ENCODE measurements around the gene RBBP5.

GRCh38 chr1:205152505-205152904 is 30.7 kb upstream of the RBBP5 start:
- TF ChIP-seq CTCF (IDR thresholded peaks at IDR 0.05 in 2 of 3, conservative IDR thresholded peaks at IDR 0.05 in 1 of 3; ENCODE audit: borderline replicate concordance in 1 of 3, insufficient read depth in 1 of 3, low read depth in 2 of 3, low read length in 2 of 3) (no peak), EZH2 (IDR thresholded peaks at IDR 0.05) (no peak), POLR2A (IDR thresholded peaks at IDR 0.05; ENCODE audit: borderline replicate concordance, extremely low read depth, insufficient read depth, insufficient read length) (no peak), POLR2AphosphoS5 (IDR thresholded peaks at IDR 0.05; ENCODE audit: low read depth, low read length) (no peak), REST (IDR thresholded peaks at IDR 0.05; ENCODE audit: low read depth) (no peak), ZNF274 (IDR thresholded peaks at IDR 0.05; ENCODE audit: low read depth, low read length) (no peak)

All from HCT116 (cell line).